Astrocyte (in vitro differentiated cells and primary cell): Measurements from ENCODE around the gene MMP17. TPM values are rescaled to one million over a fixed set of nuclear protein-coding genes. Genes with fewer than 3 reads are reported as not detected.
"Not testable (repeated sequence)": the region's sequence is repeated elsewhere in the genome, so short reads cannot be mapped to it uniquely, and the experiment has no call there.

Experiments used
- DNase-seq: peaks from one replicate; pipeline ENCODE4 v3.0.0-alpha.2; 2010; ENCODE audit warnings: low read depth
- FAIRE-seq: peaks from 2 replicates; lab custom pipeline; 2011; peaks lifted over from hg19 to GRCh38; lab: Jason Lieb, UNC
- H2AFZ ChIP-seq: 2 replicates; pipeline ENCODE4 v1.6.0; 2012; ENCODE audit warnings: low read depth, low read length, inconsistent platforms
- H3K27ac ChIP-seq: 2 replicates; pipeline ENCODE4 v1.5.1; 2011; ENCODE audit warnings: low read depth, low read length, inconsistent platforms
- H3K27me3 ChIP-seq: 2 replicates; pipeline ENCODE4 v1.6.0; 2011; ENCODE audit warnings: low read length, inconsistent platforms; ENCODE audit not compliant: insufficient read depth
- H3K36me3 ChIP-seq: 2 replicates; pipeline ENCODE4 v1.5.1; 2011; ENCODE audit warnings: low read length, inconsistent platforms; ENCODE audit not compliant: insufficient read depth
- H3K4me1 ChIP-seq: 2 replicates; pipeline ENCODE4 v1.5.1; 2011; ENCODE audit warnings: low read length, inconsistent platforms; ENCODE audit not compliant: insufficient read depth
- H3K4me2 ChIP-seq: 2 replicates; pipeline ENCODE4 v1.6.0; 2012; ENCODE audit warnings: low read length, inconsistent platforms
- H3K4me3 ChIP-seq: 2 replicates; pipeline ENCODE4 v1.5.1; 2011; ENCODE audit warnings: low read depth, mild to moderate bottlenecking, low read length, inconsistent platforms; ENCODE audit not compliant: insufficient read depth
- H3K79me2 ChIP-seq: 2 replicates; pipeline ENCODE4 v1.6.0; 2012; ENCODE audit warnings: mild to moderate bottlenecking, low read length, inconsistent platforms; ENCODE audit not compliant: insufficient read depth
- H3K9ac ChIP-seq: 2 replicates; pipeline ENCODE4 v1.6.0; 2012; ENCODE audit warnings: mild to moderate bottlenecking, low read length, inconsistent platforms
- H3K9me3 ChIP-seq: 2 replicates; pipeline ENCODE4 v1.5.1; 2012; ENCODE audit warnings: low read depth, mild to moderate bottlenecking, low read length, inconsistent platforms; ENCODE audit not compliant: insufficient read depth
- H4K20me1 ChIP-seq: 2 replicates; pipeline ENCODE4 v1.6.0; 2012; ENCODE audit warnings: low read length, inconsistent platforms; ENCODE audit not compliant: insufficient read depth
- H3K27ac Mint-ChIP-seq: one replicate; pipeline ENCODE4 v1.8.0; 2021; ENCODE audit warnings: mild to moderate bottlenecking, mixed read lengths; ENCODE audit not compliant: unreplicated experiment
- H3K27me3 Mint-ChIP-seq: one replicate; pipeline ENCODE4 v1.8.0; 2021; ENCODE audit warnings: low read depth, mixed read lengths; ENCODE audit not compliant: unreplicated experiment
- H3K36me3 Mint-ChIP-seq: one replicate; pipeline ENCODE4 v1.8.0; 2021; ENCODE audit warnings: low read depth, mixed read lengths; ENCODE audit not compliant: unreplicated experiment
- H3K4me1 Mint-ChIP-seq: one replicate; pipeline ENCODE4 v1.8.0; 2021; ENCODE audit warnings: low read depth, mixed read lengths; ENCODE audit not compliant: unreplicated experiment
- H3K4me3 Mint-ChIP-seq: one replicate; pipeline ENCODE4 v1.8.0; 2021; ENCODE audit warnings: mild to moderate bottlenecking, moderate library complexity, mixed read lengths; ENCODE audit not compliant: unreplicated experiment
- H3K9me3 Mint-ChIP-seq: one replicate; pipeline ENCODE4 v1.8.0; 2021; ENCODE audit warnings: mild to moderate bottlenecking, mixed read lengths; ENCODE audit not compliant: unreplicated experiment
- EZH2 ChIP-seq: IDR thresholded peaks from 2 replicates; pipeline ENCODE4 v1.6.1; 2012; ENCODE audit warnings: mild to moderate bottlenecking, low read length, inconsistent platforms; ENCODE audit not compliant: insufficient read depth
- total RNA-seq: library from RNA; stranded (reverse); gene quantifications from 2 replicates; pipeline ENCODE4 v1.2.1, GENCODE V29; 2021
- TF ChIP-seq, protein P1 (sequence below): IDR thresholded peaks from 2 replicates; pipeline ENCODE4 v1.5.1; 2011; ENCODE audit warnings: low read depth, mild to moderate bottlenecking, inconsistent platforms, low read length, moderate library complexity; ENCODE audit not compliant: insufficient read depth

Gene MMP17
- total RNA-seq, 1 donor from 2014 or later: 8.4 TPM

DNA sequence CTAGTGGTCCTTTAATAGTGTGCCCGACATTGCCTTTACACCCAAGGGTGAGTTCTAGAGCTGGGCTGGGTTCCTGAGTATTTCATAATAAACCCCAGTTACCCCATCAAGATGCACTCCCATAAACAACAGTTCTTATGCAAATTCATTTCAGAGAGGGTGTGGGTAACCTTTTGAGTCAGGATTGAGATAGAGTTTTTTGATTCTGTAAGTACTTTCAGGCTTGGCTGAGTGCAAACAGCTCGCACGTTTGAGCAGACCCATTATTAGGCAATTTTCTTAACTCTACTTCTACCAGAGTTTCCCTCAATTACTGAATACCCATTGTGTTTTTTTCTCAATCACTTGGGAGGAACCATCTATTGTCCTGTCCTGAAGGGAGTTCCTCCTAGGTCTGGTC, 50.2 kb downstream of the MMP17 start:
- not testable (repeated sequence) for H3K27ac Mint-ChIP-seq, DNase-seq, H3K27me3 Mint-ChIP-seq, H3K27me3 ChIP-seq, H3K9me3 ChIP-seq, FAIRE-seq, H3K9ac ChIP-seq, H3K79me2 ChIP-seq, H3K27ac ChIP-seq, H3K4me1 Mint-ChIP-seq, H3K4me2 ChIP-seq, H2AFZ ChIP-seq, H3K4me3 Mint-ChIP-seq, H3K36me3 ChIP-seq, H3K36me3 Mint-ChIP-seq, H4K20me1 ChIP-seq, H3K4me1 ChIP-seq, H3K9me3 Mint-ChIP-seq, H3K4me3 ChIP-seq

DNA sequence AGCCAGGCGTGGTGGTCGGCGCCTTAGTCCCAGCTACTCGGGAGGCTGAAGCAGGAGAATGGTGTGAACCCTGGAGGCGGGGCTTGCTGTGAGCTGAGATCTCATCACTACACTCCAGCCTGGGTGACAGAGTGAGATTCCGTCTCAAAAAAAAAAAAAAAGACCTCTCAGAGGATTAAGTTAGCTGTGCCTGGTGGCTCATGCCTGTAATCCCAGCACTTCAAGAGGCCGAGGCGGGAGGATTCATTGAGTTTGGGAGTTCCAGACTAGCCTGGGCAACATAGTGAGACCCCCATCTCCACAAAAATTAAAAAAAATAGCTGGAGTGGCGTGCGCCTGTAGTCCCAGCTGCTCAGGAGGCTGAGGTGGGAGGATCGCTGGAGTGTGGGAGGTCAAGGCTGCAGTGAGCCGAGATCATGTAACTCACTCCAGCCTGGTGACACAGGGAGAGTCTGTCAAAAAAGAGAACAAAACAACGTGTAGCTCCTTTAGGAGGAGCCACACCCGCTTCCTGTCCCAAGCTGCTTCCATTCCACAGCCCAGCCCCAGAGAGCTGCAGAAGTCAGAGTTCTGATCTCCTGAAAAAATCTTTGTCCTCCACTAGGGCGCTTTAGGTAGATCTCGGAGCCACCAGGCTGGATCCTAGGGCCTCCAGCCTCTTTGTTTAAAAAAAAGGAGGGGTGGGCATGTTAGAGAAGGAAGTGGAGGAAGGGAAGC, 54.8 kb downstream of the MMP17 start:
- no peak for TF ChIP-seq EZH2
- TF ChIP-seq, protein P1, sequence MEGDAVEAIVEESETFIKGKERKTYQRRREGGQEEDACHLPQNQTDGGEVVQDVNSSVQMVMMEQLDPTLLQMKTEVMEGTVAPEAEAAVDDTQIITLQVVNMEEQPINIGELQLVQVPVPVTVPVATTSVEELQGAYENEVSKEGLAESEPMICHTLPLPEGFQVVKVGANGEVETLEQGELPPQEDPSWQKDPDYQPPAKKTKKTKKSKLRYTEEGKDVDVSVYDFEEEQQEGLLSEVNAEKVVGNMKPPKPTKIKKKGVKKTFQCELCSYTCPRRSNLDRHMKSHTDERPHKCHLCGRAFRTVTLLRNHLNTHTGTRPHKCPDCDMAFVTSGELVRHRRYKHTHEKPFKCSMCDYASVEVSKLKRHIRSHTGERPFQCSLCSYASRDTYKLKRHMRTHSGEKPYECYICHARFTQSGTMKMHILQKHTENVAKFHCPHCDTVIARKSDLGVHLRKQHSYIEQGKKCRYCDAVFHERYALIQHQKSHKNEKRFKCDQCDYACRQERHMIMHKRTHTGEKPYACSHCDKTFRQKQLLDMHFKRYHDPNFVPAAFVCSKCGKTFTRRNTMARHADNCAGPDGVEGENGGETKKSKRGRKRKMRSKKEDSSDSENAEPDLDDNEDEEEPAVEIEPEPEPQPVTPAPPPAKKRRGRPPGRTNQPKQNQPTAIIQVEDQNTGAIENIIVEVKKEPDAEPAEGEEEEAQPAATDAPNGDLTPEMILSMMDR: no peak

DNA sequence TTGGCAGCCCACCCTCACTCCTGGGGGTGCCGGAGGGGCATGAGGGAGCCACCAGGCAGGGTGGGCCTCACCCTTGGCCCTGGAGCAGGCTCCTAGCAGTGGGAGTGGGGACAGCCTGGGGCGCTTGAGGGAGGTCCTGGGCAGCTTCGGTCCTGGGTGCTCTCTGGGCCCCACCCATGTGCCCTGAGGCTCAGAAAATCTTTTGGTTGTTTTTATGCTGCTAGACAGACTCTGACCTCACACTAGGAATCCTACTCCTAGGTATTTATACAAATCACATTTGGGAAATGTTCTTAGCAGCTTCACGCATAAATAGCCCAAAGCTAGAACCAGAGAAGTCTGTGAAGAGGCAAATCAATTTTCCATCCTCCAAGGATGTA, 55.3 kb downstream of the MMP17 start:
- H3K9ac ChIP-seq: no peak overlapping the region
- H3K4me2 ChIP-seq: no peak overlapping the region
- H3K36me3 Mint-ChIP-seq: no peaks in the 10 kb centered on the region
- H3K79me2 ChIP-seq: no peaks in the 10 kb centered on the region
- no peaks in the 10 kb centered on the region for H4K20me1 ChIP-seq
- no peaks in the 10 kb centered on the region for H3K4me1 ChIP-seq
- TF ChIP-seq, protein P1: no peak
- no peak for TF ChIP-seq EZH2
- no peak overlapping the region for H3K27ac ChIP-seq
- H3K36me3 ChIP-seq: no peaks in the 10 kb centered on the region
- no peak overlapping the region for H3K27ac Mint-ChIP-seq
- FAIRE-seq: no peak
- H3K9me3 Mint-ChIP-seq: peaks cover 11% of the 10 kb centered on the region
- no peak overlapping the region for H3K4me3 ChIP-seq
- peaks cover 2% of the 10 kb centered on the region for H3K27me3 Mint-ChIP-seq
- H3K4me3 Mint-ChIP-seq: no peak overlapping the region
- no peaks in the 10 kb centered on the region for H3K4me1 Mint-ChIP-seq
- H3K9me3 ChIP-seq: peaks cover 3% of the 10 kb centered on the region
- no peak overlapping the region for H2AFZ ChIP-seq
- H3K27me3 ChIP-seq: no peaks in the 10 kb centered on the region
- no peak for DNase-seq

More for the DNA sequence above, 54.8 kb downstream of the MMP17 start:
- no peak overlapping the region for H3K4me3 ChIP-seq
- FAIRE-seq (no peak), DNase-seq (no peak)
- H2AFZ ChIP-seq: no peak overlapping the region
- Mint-ChIP-seq H3K27me3 (peaks cover 2% of the 10 kb centered on the region), H3K27ac (no peak overlapping the region), H3K36me3 (no peaks in the 10 kb centered on the region), H3K4me1 (no peaks in the 10 kb centered on the region), H3K9me3 (peaks cover 11% of the 10 kb centered on the region), H3K4me3 (no peak overlapping the region)
- H3K27me3 ChIP-seq: no peaks in the 10 kb centered on the region
- no peak overlapping the region for H3K27ac ChIP-seq
- H4K20me1 ChIP-seq: no peaks in the 10 kb centered on the region
- no peaks in the 10 kb centered on the region for H3K79me2 ChIP-seq
- no peak overlapping the region for H3K9ac ChIP-seq
- no peak overlapping the region for H3K4me2 ChIP-seq
- no peaks in the 10 kb centered on the region for H3K36me3 ChIP-seq
- H3K4me1 ChIP-seq: no peaks in the 10 kb centered on the region
- H3K9me3 ChIP-seq: peaks cover 3% of the 10 kb centered on the region

DNA sequence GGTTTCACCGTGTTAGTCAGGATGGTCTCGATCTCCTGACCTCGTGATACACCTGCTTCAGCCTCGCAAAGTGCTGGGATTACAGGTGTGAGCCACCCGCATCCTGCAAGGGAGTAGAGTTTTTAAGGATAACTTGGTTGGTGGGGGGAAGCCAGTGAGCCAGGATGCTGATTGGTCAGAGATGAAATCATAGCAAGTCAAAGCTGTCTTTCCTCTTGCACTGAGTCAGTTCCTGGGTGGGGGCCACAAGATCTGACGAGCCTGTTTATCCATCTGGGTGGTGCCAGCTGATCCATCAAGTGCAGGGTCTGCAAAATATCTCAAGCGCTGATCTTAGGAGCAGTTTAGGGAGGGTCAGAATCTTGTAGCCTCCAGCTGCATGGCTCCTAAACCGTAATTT, 56.9 kb downstream of the MMP17 start:
- H3K4me3 Mint-ChIP-seq: not testable (repeated sequence)

More for the DNA sequence above, 56.9 kb downstream of the MMP17 start:
- Mint-ChIP-seq H3K27me3 (peaks cover 11% of the 10 kb centered on the region), H3K9me3 (peaks cover 11% of the 10 kb centered on the region)
- not testable (repeated sequence) for H3K4me2 ChIP-seq, H3K36me3 Mint-ChIP-seq, H3K36me3 ChIP-seq, H3K79me2 ChIP-seq, H3K4me3 ChIP-seq, FAIRE-seq, DNase-seq, H3K4me1 ChIP-seq, H3K27ac Mint-ChIP-seq, H3K4me1 Mint-ChIP-seq, H2AFZ ChIP-seq, H3K27ac ChIP-seq, H4K20me1 ChIP-seq, H3K9ac ChIP-seq, H3K27me3 ChIP-seq, H3K9me3 ChIP-seq
